Activated CD4-positive, alpha-beta memory T cell treated with anti-CD3 and anti-CD28 coated beads for 36 hours (primary cell): ENCODE data around the gene ASAP2. TPM values are rescaled to one million over a fixed set of nuclear protein-coding genes. Genes with fewer than 3 reads are reported as not detected.

Source experiments
- CTCF ChIA-PET: fragments of 350-600 bp; sonication (Branson Sonifier 250); formaldehyde crosslinking; loops from one replicate; lab custom pipeline; 2021; ENCODE audit warnings: antibody characterized with exemption, inconsistent platforms; lab: Charles Lee
- POLR2A ChIA-PET: fragments of 350-600 bp; sonication (Branson Sonifier 250); formaldehyde crosslinking; loops from one replicate; lab custom pipeline; 2021; ENCODE audit warnings: antibody characterized with exemption; lab: Charles Lee
- DNase-seq: peaks from one replicate; pipeline ENCODE4 v3.0.0-alpha.2; 2020
- H3K27ac Mint-ChIP-seq: one replicate; pipeline ENCODE4 v1.8.0; 2021; ENCODE audit warnings: mixed read lengths
- H3K27me3 Mint-ChIP-seq: one replicate; pipeline ENCODE4 v1.8.0; 2021; ENCODE audit warnings: mixed read lengths
- H3K36me3 Mint-ChIP-seq: one replicate; pipeline ENCODE4 v1.8.0; 2021; ENCODE audit warnings: mixed read lengths
- H3K4me1 Mint-ChIP-seq: one replicate; pipeline ENCODE4 v1.8.0; 2021; ENCODE audit warnings: low read depth, mixed read lengths
- H3K4me3 Mint-ChIP-seq: one replicate; pipeline ENCODE4 v1.8.0; 2021; ENCODE audit warnings: mild to moderate bottlenecking, mixed read lengths
- H3K9me3 Mint-ChIP-seq: one replicate; pipeline ENCODE4 v1.8.0; 2021; ENCODE audit warnings: mixed read lengths
- intact Hi-C: fragments of 100-400 bp; cut with micrococcal nuclease; formaldehyde crosslinking; loops from one replicate; pipeline ENCODE4 v1.15.1; 2023
- total RNA-seq, 2 experiments: library from RNA; stranded (reverse); gene quantifications; one replicate each; pipeline ENCODE4 v1.2.3, GENCODE V29; 2021

The ASAP2 gene
- total RNA-seq, 2 experiments from 2014 or later: 0.26 to 0.97 TPM

DNA sequence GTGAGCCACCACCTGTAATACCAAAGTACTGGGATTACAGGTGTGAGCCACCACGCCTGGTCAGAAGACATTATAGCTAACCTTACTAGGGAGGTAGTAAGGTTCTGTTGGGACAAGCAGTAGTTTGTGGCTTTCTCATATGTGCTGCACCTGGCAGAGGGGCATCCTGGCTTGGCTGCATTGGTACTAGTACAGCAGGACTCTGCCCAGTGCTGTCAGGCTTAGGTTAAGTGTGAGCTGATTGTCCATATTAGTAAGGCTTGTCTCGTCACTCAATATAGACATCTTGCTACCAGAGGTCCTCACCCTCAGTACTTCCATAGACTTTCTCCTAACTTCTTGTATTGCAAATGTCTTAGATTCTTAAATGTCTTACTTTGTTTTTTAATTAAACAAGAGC, 96.1 kb downstream of the ASAP2 start:
- DNase-seq: no peak
- H3K27ac Mint-ChIP-seq: no peak overlapping the region
- ChIA-PET POLR2A (no interaction called here), CTCF (no interaction called here)
- H3K4me3 Mint-ChIP-seq: no peak overlapping the region
- intact Hi-C loops: no loop called here
- H3K27me3 Mint-ChIP-seq: no peaks in the 10 kb centered on the region
- H3K4me1 Mint-ChIP-seq: no peaks in the 10 kb centered on the region
- H3K9me3 Mint-ChIP-seq: no peaks in the 10 kb centered on the region
- no peaks in the 10 kb centered on the region for H3K36me3 Mint-ChIP-seq

DNA sequence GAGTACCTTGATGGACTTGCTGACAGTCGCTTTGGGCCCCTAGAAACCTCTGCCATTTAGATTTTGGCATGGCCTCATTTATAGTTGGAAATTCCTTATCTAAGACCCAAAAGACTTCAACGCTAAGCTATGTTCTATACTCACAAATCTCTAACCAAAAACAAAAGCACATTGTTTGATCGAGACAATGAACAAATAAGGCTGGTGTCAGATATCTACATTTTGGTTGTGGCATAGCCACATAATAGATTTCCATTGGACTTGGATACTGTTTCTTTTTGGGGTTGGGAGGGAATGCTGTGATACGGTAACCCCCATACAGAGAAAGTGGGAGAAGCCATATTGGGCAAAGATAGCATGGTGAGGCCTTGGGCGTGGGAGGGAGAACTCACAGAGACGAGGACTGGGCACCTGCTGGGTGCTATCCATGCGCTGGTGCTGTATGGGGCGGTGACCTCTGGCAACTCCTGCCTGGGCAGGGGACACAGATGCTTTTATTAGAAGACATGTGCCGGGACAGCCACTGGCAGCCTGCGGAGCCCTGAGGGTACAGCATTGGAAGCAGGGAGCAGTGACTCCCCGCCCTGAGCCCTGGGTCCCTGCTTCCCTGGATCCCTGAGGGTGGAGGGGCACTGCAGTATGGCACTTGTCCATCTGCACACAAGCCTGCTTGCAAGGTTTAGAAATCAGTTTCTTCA, 97.1 kb downstream of the ASAP2 start:
- no peaks in the 10 kb centered on the region for H3K27me3 Mint-ChIP-seq
- H3K27ac Mint-ChIP-seq: no peak overlapping the region
- CTCF ChIA-PET: no interaction called here
- no peak for DNase-seq
- no peaks in the 10 kb centered on the region for H3K36me3 Mint-ChIP-seq
- intact Hi-C loops: no loop called here
- POLR2A ChIA-PET: no interaction called here
- no peaks in the 10 kb centered on the region for H3K4me1 Mint-ChIP-seq
- H3K4me3 Mint-ChIP-seq: no peak overlapping the region
- no peaks in the 10 kb centered on the region for H3K9me3 Mint-ChIP-seq

DNA sequence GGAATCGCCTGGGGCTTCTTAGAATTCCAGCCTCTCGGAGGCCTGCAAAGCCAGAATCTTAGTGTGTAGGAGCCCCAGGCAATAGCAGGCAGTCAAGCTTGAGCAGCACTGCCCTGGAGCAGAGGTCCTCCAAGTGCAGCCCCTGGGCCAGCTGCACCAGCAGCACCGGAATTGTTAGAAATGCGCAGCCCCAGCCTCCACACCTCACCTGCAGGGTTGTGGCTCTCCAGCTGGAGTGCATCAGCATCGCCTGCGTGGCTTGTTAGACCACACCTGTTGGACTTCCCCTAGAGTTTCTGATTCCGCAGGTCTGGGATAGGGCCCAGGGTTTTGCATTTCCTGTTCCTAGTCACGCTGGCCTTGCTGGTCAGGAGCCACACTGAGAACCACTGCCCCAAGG, 100.3 kb downstream of the ASAP2 start:
- Mint-ChIP-seq H3K9me3 (no peaks in the 10 kb centered on the region), H3K27ac (no peak overlapping the region), H3K4me1 (no peaks in the 10 kb centered on the region), H3K36me3 (no peaks in the 10 kb centered on the region), H3K4me3 (no peak overlapping the region), H3K27me3 (no peaks in the 10 kb centered on the region)
- POLR2A ChIA-PET: no interaction called here
- CTCF ChIA-PET: no interaction called here
- intact Hi-C loops: no loop called here
- no peak for DNase-seq

DNA sequence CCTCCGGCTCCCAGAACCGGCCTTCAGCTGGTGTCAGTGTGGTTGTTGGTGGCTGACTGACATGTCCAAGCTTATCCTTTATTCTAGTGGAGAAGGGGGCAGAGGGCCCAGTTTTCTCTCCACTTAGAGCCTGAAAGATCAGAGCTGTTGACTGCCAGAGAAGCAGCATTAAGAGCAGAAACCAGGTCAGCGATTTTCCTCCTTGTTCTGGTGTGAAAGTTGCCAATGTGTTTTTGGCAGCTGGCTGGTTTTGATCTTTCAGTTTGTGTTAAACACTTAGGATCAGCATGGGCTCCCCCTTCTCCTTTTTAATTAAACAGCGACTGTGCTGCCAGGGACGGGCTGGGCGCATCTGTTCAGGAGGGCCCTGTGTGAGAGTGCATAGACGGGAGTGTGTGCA, 100.9 kb downstream of the ASAP2 start:
- no peaks in the 10 kb centered on the region for H3K27me3 Mint-ChIP-seq
- H3K9me3 Mint-ChIP-seq: no peaks in the 10 kb centered on the region
- ChIA-PET POLR2A (no interaction called here), CTCF (no interaction called here)
- H3K36me3 Mint-ChIP-seq: no peaks in the 10 kb centered on the region
- H3K4me3 Mint-ChIP-seq: no peak overlapping the region
- no peak for DNase-seq
- intact Hi-C loops: no loop called here
- H3K4me1 Mint-ChIP-seq: no peaks in the 10 kb centered on the region
- no peak overlapping the region for H3K27ac Mint-ChIP-seq

DNA sequence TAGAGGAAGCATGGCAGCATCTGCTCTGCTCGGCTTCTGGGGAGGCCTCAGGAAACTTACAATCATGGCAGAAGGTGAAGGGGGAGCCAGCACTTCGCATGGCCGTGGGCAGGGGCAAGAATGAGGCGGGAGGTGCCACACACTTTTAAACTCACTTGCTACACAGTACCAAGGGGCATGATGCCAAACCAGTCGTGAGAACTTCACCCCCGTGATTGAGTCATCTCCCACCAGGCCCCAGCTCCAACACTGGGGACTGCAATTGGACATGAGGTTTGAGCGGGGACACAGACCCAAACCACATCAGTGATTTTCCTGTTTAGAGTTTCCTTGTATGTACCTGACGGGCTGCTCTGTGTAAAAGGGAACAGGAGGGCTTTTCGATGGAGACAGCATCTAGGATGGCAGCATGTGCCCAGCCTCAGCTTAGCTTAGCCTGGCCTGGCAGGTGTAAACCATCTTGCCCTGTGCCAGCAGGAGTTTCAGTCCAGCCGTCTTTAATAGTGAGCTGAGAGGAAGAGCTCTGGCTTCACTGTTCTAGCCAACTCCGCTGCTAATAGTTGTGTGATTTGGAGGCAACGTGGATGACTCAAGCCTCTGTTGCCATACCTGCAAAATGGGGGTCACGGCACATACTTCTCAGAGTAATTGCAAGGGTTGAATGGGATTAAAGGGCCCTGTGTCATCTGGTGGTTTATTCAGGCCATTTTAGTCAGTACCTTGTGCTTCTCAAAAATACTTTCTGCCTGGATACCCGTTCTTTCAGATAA, 101.8 kb downstream of the ASAP2 start:
- Mint-ChIP-seq H3K4me3 (no peak overlapping the region), H3K36me3 (no peaks in the 10 kb centered on the region), H3K27me3 (no peaks in the 10 kb centered on the region), H3K27ac (no peak overlapping the region), H3K4me1 (no peaks in the 10 kb centered on the region), H3K9me3 (no peaks in the 10 kb centered on the region)
- intact Hi-C loops: no loop called here
- ChIA-PET POLR2A (no interaction called here), CTCF (no interaction called here)
- DNase-seq: no peak

DNA sequence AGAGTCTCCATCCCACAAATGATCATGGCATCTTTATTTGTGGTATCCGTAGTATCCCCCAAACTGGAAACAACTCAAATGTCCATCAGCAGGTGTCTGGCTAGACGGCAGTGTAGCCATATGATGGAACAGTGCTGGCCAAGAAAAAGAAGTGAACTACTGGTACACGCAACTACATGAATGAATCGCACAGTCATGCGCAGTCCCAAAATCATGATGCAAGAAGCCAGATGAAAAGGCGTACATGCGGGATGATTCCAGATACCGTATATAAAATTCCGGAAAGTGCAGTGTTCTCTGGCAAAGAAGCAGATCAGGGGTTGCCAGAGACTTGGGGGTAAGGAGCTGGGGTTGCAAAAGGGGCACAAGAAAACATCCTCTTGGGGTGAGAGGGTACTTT, 102.5 kb downstream of the ASAP2 start:
- no peaks in the 10 kb centered on the region for H3K4me1 Mint-ChIP-seq
- no peaks in the 10 kb centered on the region for H3K27me3 Mint-ChIP-seq
- DNase-seq: no peak
- H3K36me3 Mint-ChIP-seq: no peaks in the 10 kb centered on the region
- intact Hi-C loops: no loop called here
- POLR2A ChIA-PET: no interaction called here
- CTCF ChIA-PET: no interaction called here
- no peak overlapping the region for H3K27ac Mint-ChIP-seq
- no peaks in the 10 kb centered on the region for H3K9me3 Mint-ChIP-seq
- H3K4me3 Mint-ChIP-seq: no peak overlapping the region

DNA sequence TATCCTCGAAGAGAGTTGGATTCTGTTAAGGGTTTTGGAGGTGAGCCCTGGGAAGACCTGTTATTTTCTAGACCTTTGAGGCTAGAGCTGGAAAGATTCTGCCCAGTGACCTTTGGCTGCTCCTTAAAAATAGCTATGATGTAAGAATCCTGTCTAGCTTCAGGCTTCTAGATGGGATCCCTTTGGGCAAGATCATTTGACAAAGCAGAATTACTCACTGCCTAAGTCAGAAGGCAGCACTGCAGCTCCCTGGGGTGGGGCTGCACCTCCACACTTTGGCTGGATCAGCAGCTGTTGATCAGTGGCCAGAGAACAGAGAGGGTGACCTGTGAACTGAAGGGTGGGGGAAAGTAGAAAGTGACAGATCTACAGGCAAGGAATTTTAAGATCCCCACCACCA, 103.8 kb downstream of the ASAP2 start:
- intact Hi-C loops: no loop called here
- ChIA-PET CTCF (interaction anchor here (0.9 kb wide), 1 partner anchor 36 kb away, joined by 3 read pairs; no protein-coding TSS in a partner anchor), POLR2A (no interaction called here)
- Mint-ChIP-seq H3K36me3 (no peaks in the 10 kb centered on the region), H3K9me3 (no peaks in the 10 kb centered on the region), H3K27me3 (no peaks in the 10 kb centered on the region), H3K4me3 (no peak overlapping the region), H3K4me1 (no peaks in the 10 kb centered on the region), H3K27ac (no peak overlapping the region)
- DNase-seq: no peak

DNA sequence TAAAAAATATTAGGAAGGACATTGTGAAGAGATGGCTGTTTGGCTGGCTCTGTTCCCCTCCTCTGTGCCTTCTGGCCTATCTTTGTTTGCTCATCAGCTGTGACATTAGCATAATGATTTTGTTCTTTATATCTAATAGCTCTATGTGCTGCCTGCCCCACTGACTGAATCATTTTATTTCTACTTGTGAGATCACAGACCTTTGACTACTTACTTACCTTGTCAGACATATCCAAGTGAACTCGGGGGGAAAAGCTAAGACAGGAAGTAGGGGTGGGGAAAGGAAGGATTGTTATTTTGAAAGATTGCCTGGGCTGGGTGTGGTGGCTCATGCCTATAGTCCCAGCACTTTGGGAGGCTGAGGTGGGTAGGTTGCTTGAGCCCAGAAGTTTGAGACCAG, 104.2 kb downstream of the ASAP2 start:
- Mint-ChIP-seq H3K4me3 (no peak overlapping the region), H3K36me3 (no peaks in the 10 kb centered on the region), H3K4me1 (no peaks in the 10 kb centered on the region), H3K27me3 (no peaks in the 10 kb centered on the region), H3K9me3 (no peaks in the 10 kb centered on the region), H3K27ac (no peak overlapping the region)
- no peak for DNase-seq
- intact Hi-C loops: no loop called here
- ChIA-PET POLR2A (no interaction called here), CTCF (interaction anchor here (0.9 kb wide), 1 partner anchor 37 kb away, joined by 3 read pairs; no protein-coding TSS in a partner anchor)

DNA sequence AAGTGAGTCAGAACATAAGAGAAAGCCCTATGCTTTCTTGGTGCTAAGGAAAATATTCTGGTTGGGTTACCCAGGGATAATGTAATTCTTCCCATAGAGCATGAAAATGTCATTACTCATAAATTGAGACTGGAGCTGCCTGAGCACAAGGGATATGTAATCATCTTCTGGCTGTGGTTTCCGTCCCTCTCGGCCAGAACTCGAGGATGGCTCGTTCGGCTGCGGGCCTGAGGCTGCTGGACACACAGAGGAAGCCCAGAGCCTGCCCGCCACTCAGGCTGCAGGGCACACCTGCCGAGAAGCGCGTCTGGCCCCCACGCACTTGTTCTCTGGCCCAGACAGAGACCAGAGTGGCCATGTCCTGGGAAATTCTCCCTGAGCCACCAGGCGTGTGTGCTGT, 104.9 kb downstream of the ASAP2 start:
- DNase-seq: no peak
- H3K4me3 Mint-ChIP-seq: no peak overlapping the region
- CTCF ChIA-PET: no interaction called here
- no peaks in the 10 kb centered on the region for H3K4me1 Mint-ChIP-seq
- intact Hi-C loops: no loop called here
- no peak overlapping the region for H3K27ac Mint-ChIP-seq
- POLR2A ChIA-PET: no interaction called here
- no peaks in the 10 kb centered on the region for H3K27me3 Mint-ChIP-seq
- no peaks in the 10 kb centered on the region for H3K9me3 Mint-ChIP-seq
- no peaks in the 10 kb centered on the region for H3K36me3 Mint-ChIP-seq

DNA sequence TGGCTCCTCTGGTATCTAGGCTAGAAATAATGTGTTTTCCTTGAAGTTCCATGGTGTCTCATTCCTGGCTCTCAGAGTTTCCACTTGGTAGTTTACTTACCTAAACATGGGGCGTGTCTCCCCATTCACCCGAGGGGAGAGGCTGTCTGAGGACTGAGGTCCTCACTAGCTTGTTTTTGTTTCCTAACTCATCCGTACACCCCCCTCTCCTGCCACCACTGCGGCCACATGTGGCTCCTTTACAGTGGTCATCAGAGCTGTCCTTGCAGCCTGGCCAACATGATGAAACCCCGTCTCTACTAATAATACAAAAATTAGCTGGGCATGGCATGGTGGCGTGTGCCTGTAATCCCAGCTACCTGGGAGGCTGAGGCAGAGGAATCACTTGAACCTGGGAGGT, 106.0 kb downstream of the ASAP2 start:
- CTCF ChIA-PET: interaction anchor here (0.5 kb wide), 1 partner anchor 79 kb away, joined by 3 read pairs; no protein-coding TSS in a partner anchor
- DNase-seq: no peak
- Mint-ChIP-seq H3K27me3 (no peaks in the 10 kb centered on the region), H3K4me1 (no peaks in the 10 kb centered on the region), H3K4me3 (no peak overlapping the region), H3K36me3 (no peaks in the 10 kb centered on the region), H3K9me3 (no peaks in the 10 kb centered on the region), H3K27ac (no peak overlapping the region)
- POLR2A ChIA-PET: no interaction called here
- intact Hi-C loops: no loop called here

DNA sequence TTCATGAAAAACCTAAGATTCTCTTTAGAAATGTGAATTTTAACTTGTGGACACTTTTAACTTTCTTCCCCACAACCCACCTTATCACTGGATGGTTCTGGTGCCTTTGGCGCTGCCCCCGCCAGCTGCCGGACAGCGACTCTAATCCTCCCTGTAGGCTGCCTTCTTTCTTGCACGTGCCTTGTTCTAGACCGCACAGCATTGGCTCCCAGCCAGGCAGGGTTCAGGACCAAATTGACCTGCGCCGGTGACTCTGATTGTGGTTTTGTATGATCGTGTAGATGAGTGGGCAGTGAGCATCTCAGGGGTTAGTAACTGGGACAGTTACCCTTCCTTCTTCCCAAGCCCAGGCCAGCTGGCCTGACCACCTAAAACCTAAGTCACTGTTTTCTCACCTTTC, 106.8 kb downstream of the ASAP2 start:
- H3K4me3 Mint-ChIP-seq: no peak overlapping the region
- POLR2A ChIA-PET: no interaction called here
- no peaks in the 10 kb centered on the region for H3K27me3 Mint-ChIP-seq
- no peaks in the 10 kb centered on the region for H3K36me3 Mint-ChIP-seq
- CTCF ChIA-PET: no interaction called here
- H3K9me3 Mint-ChIP-seq: no peaks in the 10 kb centered on the region
- H3K4me1 Mint-ChIP-seq: no peaks in the 10 kb centered on the region
- H3K27ac Mint-ChIP-seq: no peak overlapping the region
- no peak for DNase-seq
- intact Hi-C loops: no loop called here

DNA sequence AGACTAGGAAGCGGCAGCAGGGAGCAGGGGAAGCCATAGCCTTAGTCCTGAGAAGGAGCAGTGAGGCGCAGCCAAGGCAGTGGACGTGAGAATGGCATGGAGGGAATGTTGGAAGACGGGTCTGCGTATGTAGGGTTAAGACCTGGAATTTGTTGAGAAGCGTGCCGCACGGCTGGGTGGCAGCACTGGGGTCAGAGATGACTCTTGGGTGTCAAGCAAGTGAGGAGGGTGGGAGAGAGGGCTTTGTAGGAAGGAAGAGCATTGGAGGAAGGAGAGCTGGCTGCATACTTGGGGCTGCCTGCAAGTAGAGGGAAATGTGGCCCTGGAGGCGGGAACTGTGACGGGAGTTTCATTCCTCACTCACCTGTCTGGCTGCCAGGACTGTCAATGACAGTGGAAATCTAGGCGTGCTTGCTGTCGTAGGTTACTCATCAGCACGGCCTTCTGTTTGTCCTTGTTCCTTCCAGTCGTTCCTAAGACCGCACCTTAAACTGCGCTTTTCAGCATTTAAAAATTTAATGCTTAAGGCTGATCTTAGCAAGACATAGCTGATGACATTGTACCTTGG, 108.8 kb downstream of the ASAP2 start:
- ChIA-PET POLR2A (no interaction called here), CTCF (no interaction called here)
- Mint-ChIP-seq H3K36me3 (no peaks in the 10 kb centered on the region), H3K4me1 (no peaks in the 10 kb centered on the region), H3K27me3 (no peaks in the 10 kb centered on the region), H3K27ac (no peak overlapping the region), H3K4me3 (no peak overlapping the region), H3K9me3 (no peaks in the 10 kb centered on the region)
- no peak for DNase-seq
- intact Hi-C loops: no loop called here
